Measurements from ENCODE around the gene PGR.

DNA sequence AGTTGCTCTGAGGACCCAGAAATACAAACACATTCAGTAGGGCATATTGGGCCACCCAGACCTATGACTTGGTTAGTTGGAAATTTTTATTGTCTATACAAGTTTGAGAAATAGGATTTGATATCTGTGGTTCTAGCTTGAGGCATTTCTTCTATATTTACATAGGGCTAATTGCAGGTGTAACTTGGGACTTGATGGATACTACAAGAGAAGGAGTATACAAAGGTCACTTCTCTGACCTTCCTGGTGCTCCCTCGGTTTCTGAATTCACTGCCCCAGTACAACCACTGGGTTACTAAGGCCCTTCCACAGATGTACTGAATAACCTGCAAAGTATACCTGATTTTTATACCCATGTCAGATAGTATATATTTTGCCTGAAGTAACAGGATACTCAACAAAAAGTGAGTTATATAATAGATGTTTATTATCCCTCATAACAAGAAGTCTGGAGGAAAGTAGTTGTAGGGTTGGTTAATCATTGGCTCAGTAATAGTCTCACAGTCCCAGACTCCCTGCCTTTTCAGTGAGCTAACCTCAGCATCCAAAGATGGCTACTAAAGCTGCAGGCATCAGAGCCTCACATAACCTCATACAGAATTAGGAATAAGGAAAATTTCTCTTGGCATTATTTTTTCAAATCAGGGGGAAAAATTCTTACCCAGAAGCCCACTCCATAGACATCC is 8.8 kb upstream of the PGR start:
- TF ChIP-seq POLR2AphosphoS5 (IDR thresholded peaks at IDR 0.05; ENCODE audit: borderline replicate concordance, low read depth, low read length), result no peak
- no peak for TF ChIP-seq EZH2 (IDR thresholded peaks at IDR 0.05)
- no peak for TF ChIP-seq FOXP2 (optimal IDR thresholded peaks at IDR 0.05; ENCODE audit: control extremely low read depth, extremely low read length, insufficient read depth)
